GM12878 (cell line): ENCODE data around the gene CA9. TPM values are rescaled to one million over a fixed set of nuclear protein-coding genes. Genes with fewer than 3 reads are reported as not detected.

Experiments
- CHD2 ChIP-seq: IDR thresholded peaks from 2 replicates; pipeline ENCODE4 v1.6.1; 2011; ENCODE audit warnings: low read depth, low read length, improper control_type of control experiment, borderline replicate concordance
- CREM ChIP-seq: IDR thresholded peaks from 2 replicates; pipeline ENCODE4 v1.6.1; 2014; ENCODE audit warnings: antibody characterized with exemption, low read depth
- EGR1 ChIP-seq, 2 experiments: IDR thresholded peaks; 1 replicate in 1 of 2; 2 replicates in 1 of 2; pipeline ENCODE4 v1.6.1; 2011 to 2012; ENCODE audit warnings: low read depth in 2 of 2, low read length in 2 of 2, borderline replicate concordance in 1 of 2, mild to moderate bottlenecking in 1 of 2, moderate library complexity in 1 of 2
- FOXM1 ChIP-seq: IDR thresholded peaks from 2 replicates; pipeline ENCODE4 v1.6.1; 2012; ENCODE audit warnings: low read depth, mild to moderate bottlenecking, inconsistent platforms, low read length, moderate library complexity
- GATAD2B ChIP-seq: fragments of 450-650 bp; conservative IDR thresholded peaks from 2 replicates; pipeline ENCODE4 v1.6.1; 2017; ENCODE audit warnings: low read depth, mild to moderate bottlenecking, moderate library complexity
- HCFC1 ChIP-seq: fragments of 150-350 bp; IDR thresholded peaks from 2 replicates; pipeline ENCODE4 v1.6.1; 2014; ENCODE audit warnings: low read length
- HDGF ChIP-seq: fragments of 450-650 bp; IDR thresholded peaks from 2 replicates; pipeline ENCODE4 v1.6.1; 2016; ENCODE audit warnings: antibody characterized with exemption
- IKZF2 ChIP-seq, 2 experiments: fragments of 450-650 bp; IDR thresholded peaks; 2 replicates each; pipeline ENCODE4 v1.6.1; 2017; ENCODE audit warnings: mild to moderate bottlenecking in 2 of 2, moderate library complexity in 2 of 2
- MAX ChIP-seq: IDR thresholded peaks from 2 replicates; pipeline ENCODE4 v1.6.1; 2012; ENCODE audit warnings: low read depth, low read length, improper control_type of control experiment
- NR2C2 ChIP-seq: IDR thresholded peaks from 2 replicates; pipeline ENCODE4 v1.6.1; 2011; ENCODE audit warnings: borderline replicate concordance, low read depth; ENCODE audit not compliant: control insufficient read depth, insufficient read length
- PAX5 ChIP-seq: IDR thresholded peaks from 2 replicates; pipeline ENCODE4 v1.6.1; 2011; ENCODE audit warnings: low read depth, low read length, borderline replicate concordance
- SMAD5 ChIP-seq: IDR thresholded peaks from 2 replicates; pipeline ENCODE4 v1.6.1; 2016; ENCODE audit warnings: antibody characterized with exemption, low read depth
- SPI1 ChIP-seq: IDR thresholded peaks from 2 replicates; pipeline ENCODE4 v1.6.1; 2011; ENCODE audit warnings: low read depth, mild to moderate bottlenecking, low read length, moderate library complexity, borderline replicate concordance; ENCODE audit not compliant: insufficient read depth
- TAF1 ChIP-seq: IDR thresholded peaks from 2 replicates; pipeline ENCODE4 v1.6.1; 2011; ENCODE audit warnings: mild to moderate bottlenecking, low read depth, low read length, borderline replicate concordance
- polyA plus RNA-seq, 11 experiments: library from polyadenylated mRNA; depleted of rRNA in 4 of 11; unstranded in 6 of 11; stranded (reverse) in 5 of 11; fragments of >200 nt; fragmentation: Nextera tagmentation in 4 of 11; fragmentation: Illumina TruSeq in 1 of 11; extraction: Ambion mirVana in 4 of 11; extraction: Trizol in 1 of 11; gene quantifications; 1 replicate in 1 of 11; 2 replicates in 10 of 11; pipeline versions ENCODE4 v1.2.1 to v1.2.3, GENCODE V29; 2011 to 2016; ENCODE audit warnings: inconsistent platforms in 2 of 11, missing spikeins in 2 of 11, low read depth in 1 of 11
- total RNA-seq, 4 experiments: library from RNA; depleted of rRNA in 3 of 4; stranded (reverse); fragments of >200 nt in 3 of 4; fragmentation: Illumina TruSeq in 1 of 4; extraction: Trizol in 1 of 4; gene quantifications; 2 replicates each; pipeline versions ENCODE4 v1.2.1 to v1.2.3, GENCODE V29; 2013 to 2021
- TF ChIP-seq, protein P1 (sequence below): fragments of 450-650 bp; IDR thresholded peaks from 2 replicates; pipeline ENCODE4 v1.6.1; 2017; ENCODE audit warnings: borderline replicate concordance
- TF ChIP-seq, protein P2 (sequence below): IDR thresholded peaks from 2 replicates; pipeline ENCODE4 v1.6.1; 2012; ENCODE audit warnings: improper control_type of control experiment, low read depth, low read length; ENCODE audit not compliant: insufficient replicate concordance

CA9 gene
- total and polyA plus RNA-seq, 10 of the 15 experiments (the other 5 are each of a cell fraction or from before 2014, with no cell fraction given): 0.53 to 6.6 (median 1.2) TPM

DNA sequence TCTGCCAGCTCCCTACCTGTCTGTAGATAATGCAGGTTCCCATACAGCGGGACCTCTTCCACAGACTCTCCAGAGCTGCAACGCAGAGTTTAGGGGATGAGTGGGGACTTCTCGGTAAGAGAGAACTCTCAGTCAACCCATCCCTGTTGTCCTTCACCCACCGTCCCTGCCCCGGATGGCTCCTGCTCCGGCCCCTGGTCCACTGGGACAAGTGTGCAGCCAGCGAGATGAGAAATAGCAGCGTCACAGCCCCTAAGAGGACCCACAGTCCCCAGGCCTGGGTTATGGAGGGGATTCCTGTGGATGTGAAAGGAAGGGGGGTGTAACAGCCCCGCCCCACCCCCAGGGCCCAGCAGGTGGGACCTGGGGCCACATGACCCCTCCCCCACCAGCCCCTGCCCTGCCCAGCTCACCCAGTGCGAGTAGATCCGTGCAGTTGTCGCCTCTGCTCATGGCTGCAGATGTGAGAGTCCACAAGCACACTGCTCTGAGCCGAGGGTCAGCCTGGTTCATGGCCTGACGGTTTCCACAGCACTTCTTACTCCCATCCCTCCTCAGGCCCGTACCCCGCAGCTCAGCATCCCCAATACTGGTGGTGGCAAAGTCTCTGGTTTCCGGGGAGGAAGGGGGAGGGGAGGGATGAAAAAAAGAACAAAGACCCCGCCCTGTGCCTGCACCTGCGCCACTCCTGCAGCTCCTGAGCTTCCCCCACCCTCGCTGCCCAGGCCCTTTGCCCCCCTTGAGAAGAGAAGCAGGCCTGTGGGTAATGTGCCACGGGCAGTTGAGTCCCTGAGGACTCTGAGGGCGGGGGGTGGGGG lies 23.2 kb upstream of the CA9 start, which contains the start of gene SIT1 (continued):
- TF ChIP-seq, protein P1, sequence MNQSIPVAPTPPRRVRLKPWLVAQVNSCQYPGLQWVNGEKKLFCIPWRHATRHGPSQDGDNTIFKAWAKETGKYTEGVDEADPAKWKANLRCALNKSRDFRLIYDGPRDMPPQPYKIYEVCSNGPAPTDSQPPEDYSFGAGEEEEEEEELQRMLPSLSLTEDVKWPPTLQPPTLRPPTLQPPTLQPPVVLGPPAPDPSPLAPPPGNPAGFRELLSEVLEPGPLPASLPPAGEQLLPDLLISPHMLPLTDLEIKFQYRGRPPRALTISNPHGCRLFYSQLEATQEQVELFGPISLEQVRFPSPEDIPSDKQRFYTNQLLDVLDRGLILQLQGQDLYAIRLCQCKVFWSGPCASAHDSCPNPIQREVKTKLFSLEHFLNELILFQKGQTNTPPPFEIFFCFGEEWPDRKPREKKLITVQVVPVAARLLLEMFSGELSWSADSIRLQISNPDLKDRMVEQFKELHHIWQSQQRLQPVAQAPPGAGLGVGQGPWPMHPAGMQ: no peak
- TF ChIP-seq HCFC1 (no peak), NR2C2 (no peak), FOXM1 (no peak), CHD2 (peak; percentile 84; the same call in 1 of the 2 replicates), SPI1 (no peak), PAX5 (no peak), GATAD2B (peak; percentile 50; the same call in 1 of the 2 replicates), MAX (peak; percentile 45; the same call in 1 of the 2 replicates), SMAD5 (no peak), TAF1 (peak; percentile 28; the same call in 1 of the 2 replicates), CREM (no peak), IKZF2 (IDR thresholded peaks at IDR 0.05) (no peak), HDGF (0 out of 2 replicates have a peak, but pooled peaks have one; percentile 53), EGR1 (IDR thresholded peaks at IDR 0.05; ENCODE audit: borderline replicate concordance in 1 of 2, low read depth in 2 of 2, low read length in 2 of 2) (0 out of 3 replicates have a peak, but pooled peaks of 1 of the 2 experiments have one; percentile 21)
- TF ChIP-seq, protein P2, sequence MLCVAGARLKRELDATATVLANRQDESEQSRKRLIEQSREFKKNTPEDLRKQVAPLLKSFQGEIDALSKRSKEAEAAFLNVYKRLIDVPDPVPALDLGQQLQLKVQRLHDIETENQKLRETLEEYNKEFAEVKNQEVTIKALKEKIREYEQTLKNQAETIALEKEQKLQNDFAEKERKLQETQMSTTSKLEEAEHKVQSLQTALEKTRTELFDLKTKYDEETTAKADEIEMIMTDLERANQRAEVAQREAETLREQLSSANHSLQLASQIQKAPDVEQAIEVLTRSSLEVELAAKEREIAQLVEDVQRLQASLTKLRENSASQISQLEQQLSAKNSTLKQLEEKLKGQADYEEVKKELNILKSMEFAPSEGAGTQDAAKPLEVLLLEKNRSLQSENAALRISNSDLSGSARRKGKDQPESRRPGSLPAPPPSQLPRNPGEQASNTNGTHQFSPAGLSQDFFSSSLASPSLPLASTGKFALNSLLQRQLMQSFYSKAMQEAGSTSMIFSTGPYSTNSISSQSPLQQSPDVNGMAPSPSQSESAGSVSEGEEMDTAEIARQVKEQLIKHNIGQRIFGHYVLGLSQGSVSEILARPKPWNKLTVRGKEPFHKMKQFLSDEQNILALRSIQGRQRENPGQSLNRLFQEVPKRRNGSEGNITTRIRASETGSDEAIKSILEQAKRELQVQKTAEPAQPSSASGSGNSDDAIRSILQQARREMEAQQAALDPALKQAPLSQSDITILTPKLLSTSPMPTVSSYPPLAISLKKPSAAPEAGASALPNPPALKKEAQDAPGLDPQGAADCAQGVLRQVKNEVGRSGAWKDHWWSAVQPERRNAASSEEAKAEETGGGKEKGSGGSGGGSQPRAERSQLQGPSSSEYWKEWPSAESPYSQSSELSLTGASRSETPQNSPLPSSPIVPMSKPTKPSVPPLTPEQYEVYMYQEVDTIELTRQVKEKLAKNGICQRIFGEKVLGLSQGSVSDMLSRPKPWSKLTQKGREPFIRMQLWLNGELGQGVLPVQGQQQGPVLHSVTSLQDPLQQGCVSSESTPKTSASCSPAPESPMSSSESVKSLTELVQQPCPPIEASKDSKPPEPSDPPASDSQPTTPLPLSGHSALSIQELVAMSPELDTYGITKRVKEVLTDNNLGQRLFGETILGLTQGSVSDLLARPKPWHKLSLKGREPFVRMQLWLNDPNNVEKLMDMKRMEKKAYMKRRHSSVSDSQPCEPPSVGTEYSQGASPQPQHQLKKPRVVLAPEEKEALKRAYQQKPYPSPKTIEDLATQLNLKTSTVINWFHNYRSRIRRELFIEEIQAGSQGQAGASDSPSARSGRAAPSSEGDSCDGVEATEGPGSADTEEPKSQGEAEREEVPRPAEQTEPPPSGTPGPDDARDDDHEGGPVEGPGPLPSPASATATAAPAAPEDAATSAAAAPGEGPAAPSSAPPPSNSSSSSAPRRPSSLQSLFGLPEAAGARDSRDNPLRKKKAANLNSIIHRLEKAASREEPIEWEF: no peak
